Prostate gland (tissue), 2 donors: Measurements from ENCODE around the gene ITGBL1. TPM values are rescaled to one million over a fixed set of nuclear protein-coding genes. Genes with fewer than 3 reads are reported as not detected.

ENCODE experiments used
- DNase-seq: peaks from one replicate; pipeline ENCODE4 v3.0.0-alpha.2; 2019; ENCODE audit warnings: low spot score
- H3K27ac ChIP-seq, 2 donors: fragments of 200-600 bp; sonication (generic); 2 replicates each; pipeline ENCODE4 v1.5.1; 2017 to 2019
- H3K27me3 ChIP-seq: fragments of 200-600 bp; sonication (generic); replicated peaks from 2 replicates; pipeline ENCODE4 v1.5.1; 2019; ENCODE audit not compliant: insufficient read depth
- H3K36me3 ChIP-seq, 2 donors: fragments of 200-600 bp; sonication (generic); 1 replicate in 1 of 2; 2 replicates in 1 of 2; pipeline versions ENCODE4 v1.5.1 to v1.8.1; 2017 to 2019
- H3K4me1 ChIP-seq: fragments of 200-600 bp; sonication (generic); replicated peaks from 2 replicates; pipeline ENCODE4 v1.5.1; 2019
- H3K4me3 ChIP-seq, 2 donors: fragments of 200-600 bp; sonication (generic); 2 replicates each; pipeline ENCODE4 v1.5.1; 2017 to 2019
- H3K9me3 ChIP-seq: fragments of 200-600 bp; sonication (generic); 2 replicates; pipeline ENCODE4 v1.5.1; 2017
- CTCF ChIP-seq, 4 experiments: fragments of 200-600 bp in 2 of 4; fragments of 450-650 bp in 2 of 4; sonication (generic) in 2 of 4; IDR thresholded peaks; 1 replicate in 3 of 4; 2 replicates in 1 of 4; pipeline ENCODE4 v1.5.1; 2016 to 2019; ENCODE audit warnings: antibody characterized with exemption in 4 of 4, mild to moderate bottlenecking in 2 of 4, moderate library complexity in 2 of 4
- POLR2A ChIP-seq: fragments of 450-650 bp; IDR thresholded peaks from one replicate; pipeline ENCODE4 v1.6.1; 2016; ENCODE audit warnings: antibody characterized with exemption, mild to moderate bottlenecking
- POLR2AphosphoS5 ChIP-seq: sonication (generic); formaldehyde crosslinking; IDR thresholded peaks from one replicate; pipeline ENCODE4 v1.6.1; 2017; ENCODE audit warnings: antibody characterized with exemption
- WGBS: methylation state at CpG from one replicate; pipeline ENCODE4 v1.1.5; 2018; 5-methylcytosine and 5-hydroxymethylcytosine counted together
- intact Hi-C: fragments of 100-400 bp; cut with DNase I; formaldehyde crosslinking; loops from one replicate; pipeline ENCODE4 v1.14.2; 2022
- total RNA-seq, 2 donors: library from RNA; depleted of rRNA; stranded (reverse); fragments of >200 nt; gene quantifications; one replicate each; pipeline ENCODE4 v1.1.0, GENCODE V29; 2016

ITGBL1 gene
- total RNA-seq, 2 donors from 2014 or later = 0.09 to 9.0 TPM

- Histone ChIP-seq H3K4me1 (no peaks in the 10 kb centered on the region), H3K27ac (no peak overlapping the region), H3K4me3 (no peak overlapping the region), H3K27me3 (peaks cover 7% of the 10 kb centered on the region), H3K36me3 (no peaks in the 10 kb centered on the region), H3K9me3 (no peaks in the 10 kb centered on the region)
- intact Hi-C loops = no loop called here
- WGBS = 67% methylated on average over 1 of the region's 1 CpG
- DNase-seq = no peak
- TF ChIP-seq CTCF (IDR thresholded peaks at IDR 0.05) (no peak), POLR2AphosphoS5 (no peak), POLR2A (no peak)
Measured at GRCh38 chr13:101412076-101412475, 40.4 kb upstream of the ITGBL1 start.

GRCh38 chr13:101415358-101416174, 36.9 kb upstream of the ITGBL1 start:
- intact Hi-C loops = no loop called here
- H3K27ac ChIP-seq = no peak overlapping the region
- no peaks in the 10 kb centered on the region for H3K4me1 ChIP-seq
- peak overlapping the region; percentile 21 to 33 for H3K4me3 ChIP-seq
- no peaks in the 10 kb centered on the region for H3K9me3 ChIP-seq
- no peak for DNase-seq
- no peaks in the 10 kb centered on the region for H3K36me3 ChIP-seq
- WGBS = 15% methylated on average over 43 of the region's 43 CpGs
- peaks cover 7% of the 10 kb centered on the region for H3K27me3 ChIP-seq
- TF ChIP-seq POLR2AphosphoS5 (no peak), CTCF (IDR thresholded peaks at IDR 0.05) (no peak), POLR2A (no peak)

- H3K27ac ChIP-seq = no peak within 1 kb of the TSS
- no peaks in the 10 kb centered on the region for H3K4me1 ChIP-seq
- no peak for TF ChIP-seq POLR2A
- TF ChIP-seq CTCF (IDR thresholded peaks at IDR 0.05) = no peak
- no peak for TF ChIP-seq POLR2AphosphoS5
- intact Hi-C loops = no loop called here
- peaks cover 7% of the 10 kb centered on the region for H3K27me3 ChIP-seq
- H3K9me3 ChIP-seq = no peaks in the 10 kb centered on the region
- no peaks in the 10 kb centered on the region for H3K36me3 ChIP-seq
- DNase-seq = no peak
- WGBS = 2% methylated on average over 61 of the region's 85 CpGs
- H3K4me3 ChIP-seq = peak within 1 kb of the TSS; percentile 21 to 33
Measured at GRCh38 chr13:101416181-101417042, 36.1 kb upstream of the ITGBL1 start, which contains the start of gene NALCN. Gene NALCN, minus strand, starts transcription at chr13:101416508. Its CDS starts 17,382 bp downstream, at chr13:101399126.

GRCh38 chr13:101417043-101417406, 35.5 kb upstream of the ITGBL1 start:
- no peak overlapping the region for H3K27ac ChIP-seq
- no peaks in the 10 kb centered on the region for H3K9me3 ChIP-seq
- no peaks in the 10 kb centered on the region for H3K4me1 ChIP-seq
- peaks cover 7% of the 10 kb centered on the region for H3K27me3 ChIP-seq
- no peak for DNase-seq
- no peak overlapping the region for H3K4me3 ChIP-seq
- no peak for TF ChIP-seq CTCF (IDR thresholded peaks at IDR 0.05)
- TF ChIP-seq POLR2A = no peak
- no peak for TF ChIP-seq POLR2AphosphoS5
- H3K36me3 ChIP-seq = no peaks in the 10 kb centered on the region
- intact Hi-C loops = no loop called here
- 17% methylated on average over 3 of the region's 3 CpGs for WGBS
